ENCODE data around the gene CCNF.

CCNF gene

DNA sequence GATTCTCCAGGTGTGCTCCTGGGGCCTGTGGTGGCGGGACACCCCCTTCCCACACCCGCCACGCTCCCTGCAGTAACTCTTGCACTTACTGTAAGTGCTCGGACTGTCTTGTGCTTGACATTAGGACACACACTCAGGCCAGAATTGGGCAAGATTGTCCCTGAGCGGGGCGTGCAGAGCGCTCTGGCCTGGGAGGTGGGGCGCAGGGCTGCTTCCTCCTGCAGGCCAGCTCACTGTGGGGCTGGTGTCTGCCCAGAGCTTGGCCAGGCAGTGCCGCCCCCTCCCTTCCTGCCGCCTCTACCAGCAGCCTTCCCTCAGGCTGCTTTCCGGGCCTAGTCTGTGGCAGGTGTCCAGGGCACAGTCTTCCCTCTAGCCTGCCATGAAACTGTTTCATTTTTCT lies 78.4 kb downstream of the CCNF start:
- DNase-seq: no peak
